Measurements from ENCODE around the gene TEX2.

DNA sequence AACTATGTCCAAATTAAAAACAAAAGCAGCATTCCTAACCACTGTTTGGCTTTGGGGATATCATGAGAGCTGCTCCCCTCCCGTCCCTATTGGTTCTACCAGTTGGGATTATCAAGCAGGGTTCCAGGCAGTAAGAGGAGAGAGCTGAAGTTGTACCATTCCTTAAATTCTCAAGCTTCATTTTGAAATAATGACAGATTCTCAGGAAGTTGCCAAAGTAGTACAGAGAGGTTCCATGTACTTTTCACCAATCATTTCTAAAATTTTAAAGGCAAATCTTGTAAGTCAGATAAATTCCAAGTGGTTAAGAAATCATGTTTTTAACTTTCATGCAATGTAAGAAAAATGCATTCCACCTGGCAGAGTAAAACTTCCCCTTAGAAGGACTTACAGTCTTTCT lies 36.9 kb downstream of the TEX2 start:
- TF ChIP-seq, protein P1, sequence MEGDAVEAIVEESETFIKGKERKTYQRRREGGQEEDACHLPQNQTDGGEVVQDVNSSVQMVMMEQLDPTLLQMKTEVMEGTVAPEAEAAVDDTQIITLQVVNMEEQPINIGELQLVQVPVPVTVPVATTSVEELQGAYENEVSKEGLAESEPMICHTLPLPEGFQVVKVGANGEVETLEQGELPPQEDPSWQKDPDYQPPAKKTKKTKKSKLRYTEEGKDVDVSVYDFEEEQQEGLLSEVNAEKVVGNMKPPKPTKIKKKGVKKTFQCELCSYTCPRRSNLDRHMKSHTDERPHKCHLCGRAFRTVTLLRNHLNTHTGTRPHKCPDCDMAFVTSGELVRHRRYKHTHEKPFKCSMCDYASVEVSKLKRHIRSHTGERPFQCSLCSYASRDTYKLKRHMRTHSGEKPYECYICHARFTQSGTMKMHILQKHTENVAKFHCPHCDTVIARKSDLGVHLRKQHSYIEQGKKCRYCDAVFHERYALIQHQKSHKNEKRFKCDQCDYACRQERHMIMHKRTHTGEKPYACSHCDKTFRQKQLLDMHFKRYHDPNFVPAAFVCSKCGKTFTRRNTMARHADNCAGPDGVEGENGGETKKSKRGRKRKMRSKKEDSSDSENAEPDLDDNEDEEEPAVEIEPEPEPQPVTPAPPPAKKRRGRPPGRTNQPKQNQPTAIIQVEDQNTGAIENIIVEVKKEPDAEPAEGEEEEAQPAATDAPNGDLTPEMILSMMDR (conservative IDR thresholded peaks at IDR 0.05), result no peak
- no peak for TF ChIP-seq EZH2 (IDR thresholded peaks at IDR 0.05; ENCODE audit: low read depth)

Data from PC-9 (cell line).